C4-2B (cell line): ENCODE measurements around the gene NCEH1.

Experiments
- CTCF ChIP-seq: fragments of 450-650 bp; conservative IDR thresholded peaks from 2 replicates; pipeline ENCODE4 v1.5.1; 2017; ENCODE audit warnings: mild to moderate bottlenecking
- ZFX ChIP-seq: fragments of 450-650 bp; IDR thresholded peaks from 2 replicates; pipeline ENCODE4 v1.6.1; 2017

- no peak for TF ChIP-seq CTCF
- no peak for TF ChIP-seq ZFX
These were observed 97.8 kb downstream of the NCEH1 start for GRCh38 chr3:172612871-172613678.
